B cell (primary cell): ENCODE data around the gene SFXN5.

Source experiments
- CTCF ChIP-seq: fragments of 200-600 bp; IDR thresholded peaks from one replicate; pipeline ENCODE4 v1.8.0; 2022; ENCODE audit warnings: antibody characterized with exemption, mild to moderate bottlenecking
- EZH2 ChIP-seq: IDR thresholded peaks from 2 replicates; pipeline ENCODE4 v1.6.1; 2012; ENCODE audit warnings: borderline replicate concordance, low read depth, mild to moderate bottlenecking, moderate library complexity, low read length; ENCODE audit not compliant: insufficient read depth, poor library complexity, severe bottlenecking

- no peak for TF ChIP-seq EZH2
- no peak for TF ChIP-seq CTCF
Measured at GRCh38 chr2:72901426-72901825, 170.1 kb downstream of the SFXN5 start.
